Hippocampal formation (tissue), 2 donors: ENCODE measurements around the gene CSRP3.
A peak's percentile ranks its signal among the peaks of the same experiment; 100 is the strongest.

Experiments
- DNase-seq, 2 donors: peaks; one replicate each; lab custom pipeline; 2025; lab: John Stamatoyannopoulos, UW

CSRP3 gene

DNA sequence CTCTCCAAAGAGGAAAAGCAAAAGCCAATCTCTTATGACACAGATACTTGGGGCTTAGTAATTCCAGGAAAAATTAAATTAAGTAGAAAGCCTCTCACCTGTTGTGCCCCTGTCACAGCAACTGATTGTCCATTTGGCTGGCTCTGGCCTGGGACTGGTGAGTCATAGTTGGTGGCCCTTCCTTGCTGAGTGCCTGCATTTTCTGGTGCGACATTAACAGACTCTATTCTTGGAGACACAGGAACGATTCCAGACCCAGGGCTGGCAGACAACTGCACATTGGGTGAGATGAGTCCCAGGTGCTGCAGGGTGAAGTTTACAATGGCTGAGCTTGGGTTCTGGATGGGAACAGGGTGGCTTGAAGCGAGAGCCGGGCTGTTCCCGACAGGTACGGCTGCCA is 23.3 kb upstream of the CSRP3 start:
- DNase-seq: no peak

DNA sequence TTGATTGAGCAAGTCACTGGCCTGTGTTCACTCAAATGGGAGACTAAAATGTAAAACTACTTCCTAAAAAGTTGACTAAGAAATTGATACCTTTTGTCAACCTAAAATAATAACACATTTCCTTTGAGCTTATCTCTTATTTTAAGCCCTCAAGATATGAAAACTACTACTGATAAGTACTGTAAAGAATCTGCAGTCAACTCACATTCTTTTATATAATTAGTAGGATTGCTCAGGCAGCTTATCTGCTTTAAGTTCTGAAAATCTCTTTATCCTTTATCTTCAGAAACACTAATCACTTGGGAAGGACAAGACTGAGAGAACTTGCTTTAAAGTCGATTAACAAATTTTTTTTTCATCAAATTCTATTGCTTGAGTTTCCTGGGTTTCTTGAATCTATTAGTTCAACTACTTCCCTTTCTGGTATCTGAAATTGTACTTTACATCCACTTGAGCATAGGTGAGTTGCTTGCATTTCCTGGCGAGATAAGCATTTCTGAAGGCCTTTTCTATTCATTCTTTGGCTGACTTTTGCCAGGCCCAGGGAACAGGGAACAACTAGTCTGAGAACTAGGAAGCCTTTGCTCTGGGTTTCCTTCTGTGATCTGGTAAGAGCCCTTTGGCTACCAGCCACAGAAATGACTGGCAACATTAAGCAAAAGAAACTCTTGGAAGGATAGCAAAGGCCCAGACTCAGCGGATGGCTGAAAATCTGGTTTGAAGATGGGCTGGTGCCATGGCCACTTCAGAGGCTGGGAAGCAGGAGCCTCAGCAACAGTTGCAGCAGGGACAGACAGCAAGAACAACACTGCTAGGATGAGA is 19.3 kb upstream of the CSRP3 start:
- DNase-seq: peak in 1 of 2 donors; percentile 6

DNA sequence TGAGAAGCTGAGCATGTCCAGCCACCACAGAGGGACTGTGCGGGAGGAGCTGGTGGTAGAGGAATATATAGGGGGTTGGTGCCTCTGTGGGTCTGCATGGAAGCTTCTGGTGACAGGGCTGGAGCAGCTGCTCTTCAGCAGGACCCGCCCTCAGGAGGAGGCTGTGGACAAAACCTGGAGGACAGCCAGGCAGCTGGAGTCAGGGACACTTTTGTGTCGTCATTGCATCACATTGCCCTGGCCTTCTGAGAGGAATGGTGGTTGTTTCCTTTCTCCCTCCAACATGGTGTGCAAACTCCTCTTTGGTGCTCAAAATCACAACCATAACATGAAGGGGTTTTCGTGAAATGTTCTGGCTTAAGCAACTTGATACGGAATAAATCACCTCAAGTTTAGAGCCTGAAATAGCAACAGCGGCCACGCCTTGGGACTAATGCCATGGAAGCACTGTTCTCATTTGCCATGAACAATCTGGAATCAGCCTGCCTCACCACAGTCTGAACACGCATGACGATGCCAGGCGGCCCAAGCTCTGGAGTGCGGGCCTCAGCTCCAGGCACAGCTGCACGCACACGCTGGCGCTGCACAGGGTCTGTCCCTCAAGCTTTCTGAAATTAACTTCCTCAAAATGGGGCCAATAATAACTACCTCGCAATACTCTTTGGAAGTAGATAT is 17.1 kb upstream of the CSRP3 start:
- peak; percentile 1 to 18 for DNase-seq

DNA sequence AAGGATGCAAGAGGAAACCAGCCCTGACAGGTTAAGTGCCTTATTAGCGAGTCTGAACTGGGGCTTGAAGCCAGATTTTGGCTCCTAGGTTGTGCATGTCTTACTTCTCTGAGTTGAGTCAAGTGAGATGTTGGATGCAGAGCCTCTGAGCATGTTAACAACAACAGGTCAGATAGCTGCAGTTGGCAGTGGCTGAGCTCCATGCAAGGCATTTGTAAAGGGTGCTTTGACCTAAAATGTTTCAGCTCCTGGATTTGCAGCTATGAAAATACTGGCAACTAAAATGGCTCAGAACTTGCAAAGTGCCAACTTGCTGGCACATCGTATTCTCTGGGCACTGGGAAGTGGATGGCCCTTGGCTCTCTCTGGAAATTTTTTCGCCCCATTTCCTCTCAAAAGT is 16.4 kb upstream of the CSRP3 start:
- peak; percentile 6 to 18 for DNase-seq

DNA sequence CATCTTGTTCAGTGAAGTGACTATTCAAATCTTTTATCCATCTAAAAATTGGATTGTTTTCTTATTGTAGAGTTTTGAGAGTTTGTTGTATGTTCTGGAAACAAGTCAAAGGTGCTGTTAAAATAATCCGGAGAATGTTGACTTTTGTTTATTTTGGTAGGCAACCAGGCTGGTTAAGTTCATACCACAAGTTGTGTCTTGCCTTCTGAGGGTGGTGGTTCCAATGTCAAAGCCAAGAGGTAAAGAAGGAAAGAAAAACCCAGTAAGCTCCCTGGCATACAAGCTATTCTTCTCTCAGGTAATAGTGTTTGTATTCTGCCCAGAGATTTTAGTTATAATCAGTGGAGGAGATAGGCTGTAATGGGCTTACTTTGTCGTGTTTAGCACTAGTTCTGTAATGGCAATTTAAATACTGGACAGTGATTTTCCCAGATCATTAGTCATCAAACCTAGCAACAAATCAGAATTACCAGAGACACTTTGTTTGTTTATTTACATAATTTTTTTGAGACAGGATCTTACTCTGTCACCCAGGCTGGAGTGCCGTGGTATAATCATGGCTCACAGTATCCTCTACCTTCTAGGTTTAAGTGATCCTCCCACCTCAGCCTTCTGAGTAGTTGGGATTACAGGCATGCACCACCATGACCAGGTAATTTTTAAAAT is 15.1 kb upstream of the CSRP3 start:
- DNase-seq: no peak

DNA sequence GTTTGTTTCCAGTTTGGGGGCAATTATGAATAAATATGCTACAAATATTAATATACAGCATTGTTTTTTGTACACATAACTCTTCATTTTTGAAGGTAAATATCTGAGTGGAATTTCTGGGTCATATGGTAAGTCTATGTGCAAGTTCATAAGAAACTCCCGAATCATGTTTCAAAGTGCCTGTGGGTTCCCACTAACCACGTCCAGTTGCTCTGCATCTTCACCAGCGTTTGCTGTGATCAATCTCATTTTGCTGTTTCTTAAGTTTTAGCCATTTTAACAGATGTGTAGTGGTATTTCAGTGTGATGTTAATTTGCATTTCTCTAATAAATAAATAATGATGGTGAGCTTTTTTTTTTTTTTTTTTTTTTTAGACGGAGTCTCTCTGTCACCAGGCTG is 14.2 kb upstream of the CSRP3 start:
- no peak for DNase-seq

DNA sequence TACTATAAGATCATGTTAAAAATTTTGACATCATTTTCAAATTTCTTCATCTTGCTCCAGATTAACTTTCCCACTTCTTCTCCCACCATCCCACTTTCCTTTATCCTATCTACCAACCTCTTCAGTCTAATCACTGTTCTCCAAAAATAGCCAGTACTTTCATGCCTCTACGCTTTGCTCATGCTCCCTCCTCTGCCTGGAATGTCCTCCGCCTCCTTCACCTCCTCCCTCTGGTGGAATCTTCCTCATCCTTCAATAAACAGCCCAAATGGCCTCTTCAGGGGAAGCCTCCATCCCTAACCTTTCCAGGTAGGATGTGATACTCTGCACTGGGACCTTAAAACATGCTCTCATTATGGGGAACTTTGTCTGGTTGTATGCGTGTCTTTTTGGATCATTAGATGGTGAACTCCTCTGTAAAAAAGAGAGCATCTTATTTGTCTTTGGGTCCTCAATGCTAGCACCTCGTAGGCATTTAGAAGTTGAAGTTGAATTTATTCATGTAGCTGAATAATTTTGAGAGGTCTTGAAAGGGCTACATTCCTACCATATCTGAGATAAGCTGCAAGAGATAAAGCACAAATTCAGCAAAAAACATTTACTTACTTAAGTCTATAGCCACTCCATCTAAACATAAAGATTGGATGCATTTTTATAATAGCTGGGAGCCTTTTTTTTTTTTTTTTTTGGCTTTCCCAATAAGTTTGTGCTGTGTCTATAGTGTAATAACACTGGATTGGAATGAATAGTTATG is 8.0 kb upstream of the CSRP3 start:
- DNase-seq: no peak

DNA sequence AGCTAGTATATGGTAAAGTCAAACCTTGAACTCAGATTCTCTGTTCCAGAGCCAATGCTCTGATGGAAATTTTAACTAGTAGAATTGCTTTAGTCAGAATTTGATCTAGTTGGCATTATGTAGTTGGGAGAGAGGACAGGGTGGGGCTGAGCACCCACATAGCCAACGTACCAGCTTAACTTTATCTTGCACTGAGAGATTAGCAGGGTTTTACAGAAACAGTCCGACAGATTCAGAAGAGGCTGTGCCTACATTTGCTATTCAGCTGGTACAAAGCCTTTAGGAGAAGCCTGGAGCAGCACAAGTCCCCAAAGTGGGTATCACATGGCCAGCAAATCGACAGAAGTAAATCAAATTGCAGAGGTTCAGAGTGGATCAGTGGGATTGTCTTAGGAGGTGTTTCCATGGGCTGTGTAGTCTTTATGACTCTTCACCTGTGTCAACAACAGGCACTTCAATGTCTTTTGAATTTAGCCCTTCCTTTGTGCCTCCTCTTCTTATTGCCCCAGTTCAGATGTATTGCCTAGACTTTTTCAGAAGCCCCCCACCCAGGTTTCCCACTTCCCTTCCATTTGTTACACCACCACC is 7.3 kb upstream of the CSRP3 start:
- no peak for DNase-seq

DNA sequence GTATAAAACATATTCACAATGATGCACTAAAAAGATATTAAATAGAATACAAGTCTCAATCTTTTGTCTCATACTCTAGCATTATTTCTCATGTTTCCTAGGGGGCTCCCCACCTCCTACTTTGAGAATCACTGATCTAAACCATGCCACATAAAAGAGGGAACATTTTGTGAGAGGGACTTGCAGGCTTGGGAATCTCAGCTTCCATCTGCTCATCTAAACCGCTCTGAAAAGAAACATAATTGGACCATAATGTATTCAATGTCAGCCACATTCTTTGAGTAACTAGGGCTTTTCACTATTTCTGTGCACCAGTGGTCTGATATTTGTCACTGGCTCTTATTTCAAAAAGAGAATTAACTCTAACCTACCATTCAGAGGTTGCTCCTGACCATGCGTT is 6.4 kb upstream of the CSRP3 start:
- no peak for DNase-seq

DNA sequence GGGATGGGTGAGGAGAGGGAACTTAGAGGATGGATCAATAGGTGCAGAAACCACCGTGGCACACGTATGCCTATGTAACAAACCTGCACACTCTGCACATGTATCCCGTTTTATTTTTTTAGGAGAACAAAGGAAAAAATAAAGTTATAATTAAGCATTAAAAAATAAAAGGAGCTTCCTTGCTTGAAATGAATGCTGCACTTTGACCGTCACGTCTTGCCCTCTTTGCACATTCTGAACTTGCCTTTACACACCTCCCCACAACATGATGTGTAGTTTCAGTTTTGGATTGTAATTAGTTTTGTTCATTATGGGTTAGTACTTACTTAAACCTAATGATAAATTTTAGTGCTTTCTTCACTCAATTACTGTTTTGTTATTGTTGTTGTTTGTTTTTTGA is 3.1 kb upstream of the CSRP3 start:
- no peak for DNase-seq

DNA sequence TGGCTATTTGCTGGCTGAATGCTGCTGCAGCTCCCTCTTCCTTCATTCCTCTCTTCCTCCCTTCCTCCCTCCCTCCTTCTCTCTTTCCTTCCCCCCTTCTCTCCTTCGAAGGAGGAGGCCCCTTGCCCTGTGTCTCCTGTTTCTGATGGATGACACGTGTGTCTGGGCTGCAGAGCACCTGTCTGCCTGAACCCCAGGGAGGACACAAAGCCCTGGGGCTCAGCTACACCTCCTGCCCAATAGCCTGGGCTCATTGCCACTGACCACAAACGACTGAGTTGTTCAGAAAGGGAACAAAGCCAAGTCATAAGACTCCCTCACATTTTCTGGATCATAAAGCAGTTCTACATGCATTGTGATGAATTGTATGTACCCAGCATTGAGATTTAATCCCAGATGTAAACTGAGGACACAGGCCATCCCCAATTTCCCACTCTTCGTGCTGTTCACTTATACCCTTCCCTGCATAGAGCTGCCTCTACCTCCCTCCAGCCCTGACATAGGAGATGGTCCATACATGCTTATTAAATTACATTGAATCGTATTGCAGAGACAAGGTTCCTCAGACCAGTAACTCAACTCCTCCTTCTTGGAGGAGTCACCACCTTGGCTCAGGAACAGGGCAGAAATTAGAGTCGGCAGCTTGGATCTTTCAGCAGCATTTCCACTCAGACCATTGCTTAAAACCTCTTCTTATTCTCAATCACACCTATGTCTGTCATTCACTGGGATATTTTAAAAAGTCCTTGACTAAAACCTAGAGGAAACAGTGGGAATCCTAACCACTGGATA is 1.2 kb downstream of the CSRP3 start:
- no peak for DNase-seq

DNA sequence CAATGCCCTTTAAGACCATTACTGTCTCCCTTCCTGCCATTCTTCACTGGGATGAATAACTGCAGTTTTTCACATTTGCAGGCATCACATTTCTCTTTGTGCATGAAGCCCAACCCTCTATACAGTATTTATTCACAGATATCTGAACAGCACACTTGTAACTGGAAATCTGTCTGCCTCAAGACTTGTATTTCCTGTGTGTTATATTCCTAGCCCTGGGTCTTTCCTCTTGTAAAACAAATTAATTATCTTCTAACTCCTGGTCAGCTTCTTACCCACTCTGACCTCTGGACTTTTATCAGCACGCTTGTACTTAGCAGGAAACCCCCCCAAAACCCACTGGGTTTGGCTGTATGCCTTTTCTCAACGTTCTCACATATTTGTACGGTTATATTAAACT is 2.0 kb downstream of the CSRP3 start:
- no peak for DNase-seq

DNA sequence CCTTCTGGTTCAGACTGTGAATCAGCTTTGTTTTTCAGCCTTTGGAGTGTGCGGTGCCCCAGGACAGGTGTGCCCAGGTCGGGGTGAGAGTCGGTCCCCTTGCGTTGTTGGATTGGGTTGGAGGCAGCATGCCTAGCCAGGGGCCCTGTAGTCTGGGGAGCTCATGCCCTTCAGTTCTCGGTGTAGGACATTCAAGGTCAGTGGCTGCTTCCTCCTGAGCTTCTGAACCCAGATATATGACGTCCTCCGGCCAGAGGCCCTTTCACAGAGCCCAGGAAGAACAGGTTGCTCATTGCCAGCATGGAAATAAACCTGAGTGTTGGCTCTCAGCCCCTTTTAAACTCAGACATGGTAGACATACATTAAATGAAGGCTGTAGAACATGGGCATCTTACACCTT is 2.7 kb downstream of the CSRP3 start:
- DNase-seq: no peak

DNA sequence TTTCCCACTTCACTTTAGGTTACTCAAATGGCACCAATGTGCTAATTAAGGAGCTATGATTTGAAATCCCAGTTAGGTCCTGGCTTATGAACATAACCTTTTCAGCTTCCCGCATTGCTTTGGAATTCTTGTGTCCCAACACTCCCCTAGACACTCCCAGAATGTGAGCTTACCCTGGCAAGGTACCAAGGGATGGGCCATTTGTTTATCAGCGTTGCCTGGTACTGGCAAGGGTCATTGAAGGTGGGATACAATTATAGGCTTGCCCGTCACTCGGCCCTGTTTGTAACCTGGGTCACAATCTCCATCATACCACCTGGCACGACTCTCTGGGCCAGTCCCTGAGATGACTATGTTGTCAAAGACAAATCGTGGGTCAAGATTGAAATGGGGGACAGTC is 5.4 kb downstream of the CSRP3 start:
- no peak for DNase-seq

DNA sequence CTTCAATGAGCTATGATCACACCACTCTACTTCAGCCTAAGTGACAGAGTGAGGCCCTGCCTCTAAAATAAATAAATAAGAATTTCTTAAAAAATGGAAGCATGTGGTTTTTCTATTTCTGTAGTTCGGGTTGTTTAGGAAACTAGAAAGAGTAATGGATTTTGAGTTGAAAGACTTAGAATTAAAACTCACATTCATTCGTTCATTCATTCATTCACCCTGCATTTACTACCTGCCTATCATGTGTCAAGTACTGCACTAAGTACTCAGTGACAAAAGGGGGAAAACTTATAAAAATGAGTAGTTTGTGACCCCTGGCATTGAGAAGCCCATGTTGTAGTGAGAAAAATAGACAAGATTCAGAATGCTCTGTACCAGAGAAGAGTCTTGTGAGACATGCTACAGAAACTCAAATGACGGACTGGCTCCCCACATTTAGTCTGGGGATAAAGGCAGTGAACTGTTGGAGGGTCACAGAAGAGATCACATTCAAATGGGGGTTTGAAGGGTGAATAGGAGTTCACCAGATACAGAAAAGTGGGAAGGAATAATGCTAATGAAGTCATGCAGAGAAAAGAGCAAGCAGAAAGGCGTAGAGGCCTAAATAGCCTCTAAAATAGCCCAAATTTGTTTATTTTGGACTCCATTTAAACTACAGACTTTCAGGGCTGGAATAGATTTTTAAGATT is 7.0 kb downstream of the CSRP3 start:
- no peak for DNase-seq

DNA sequence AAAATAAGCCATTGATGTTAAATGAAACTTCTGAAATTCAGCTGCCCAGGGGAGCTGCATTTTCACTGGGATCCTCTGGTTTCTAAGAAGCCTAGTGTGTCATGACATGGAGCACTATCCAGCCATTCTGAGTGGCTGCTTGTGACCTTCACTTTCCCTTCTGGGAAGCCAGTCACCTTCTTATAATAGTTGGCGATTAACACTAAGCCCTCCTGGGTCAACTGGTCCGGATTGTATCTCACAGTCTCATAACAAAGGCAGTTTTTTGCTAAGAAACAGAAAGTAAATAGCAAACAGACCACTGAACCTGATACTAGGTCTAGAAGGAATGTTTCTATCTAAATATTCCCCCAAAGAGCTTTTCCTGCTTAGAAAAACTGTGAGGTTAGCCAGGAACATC is 7.9 kb downstream of the CSRP3 start:
- DNase-seq: no peak

DNA sequence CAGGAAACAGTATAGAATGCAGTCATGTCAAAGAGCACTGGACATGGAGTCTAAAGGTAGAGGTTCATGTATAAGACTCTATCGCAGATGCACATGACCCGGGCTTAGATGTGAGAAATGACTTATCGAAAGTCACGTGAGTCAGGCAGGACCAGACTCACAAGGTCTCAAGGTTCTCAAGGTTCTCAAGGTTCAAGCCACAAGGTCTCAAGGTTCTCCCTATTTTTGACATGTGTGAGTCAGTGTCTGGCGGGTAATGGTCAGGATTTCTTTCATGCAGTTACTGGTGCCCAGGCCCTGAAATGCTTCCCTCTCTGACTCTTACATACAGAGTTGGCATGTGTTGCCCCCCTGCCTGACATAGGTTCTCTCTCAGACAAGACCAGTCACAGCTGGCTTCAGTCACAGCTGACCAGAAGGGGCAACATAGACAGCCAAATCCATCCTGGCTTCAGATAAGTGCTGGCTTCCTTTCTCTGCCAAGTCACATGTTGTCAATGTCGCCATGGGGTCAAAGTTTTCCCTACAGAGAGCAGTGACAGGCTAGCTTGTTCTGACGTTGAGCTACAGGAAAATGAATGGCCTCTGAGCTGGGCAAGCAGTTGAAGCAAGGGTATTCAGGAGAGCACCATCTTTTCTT is 10.1 kb downstream of the CSRP3 start:
- no peak for DNase-seq

DNA sequence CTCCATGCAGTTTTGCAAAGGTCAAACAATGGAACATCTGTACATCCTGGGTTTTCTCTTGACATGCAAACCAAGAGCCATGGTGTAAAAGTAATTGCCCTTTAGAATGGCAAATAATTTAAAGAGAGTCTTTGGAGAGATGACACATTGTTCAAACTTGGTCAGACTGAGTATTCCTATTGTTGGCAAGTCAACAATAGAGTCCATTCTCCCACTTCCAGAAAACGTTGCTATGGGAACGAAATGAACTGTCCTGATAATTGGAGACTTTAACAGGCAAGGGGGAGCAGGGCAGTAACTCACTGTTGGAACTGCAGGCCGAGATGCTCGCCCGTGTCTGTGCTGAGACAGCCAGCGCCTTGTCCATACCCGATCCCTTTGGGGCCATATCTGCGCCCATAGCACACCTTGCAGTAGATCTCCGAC is 13.9 kb downstream of the CSRP3 start:
- peak; percentile 33 to 74 for DNase-seq

DNA sequence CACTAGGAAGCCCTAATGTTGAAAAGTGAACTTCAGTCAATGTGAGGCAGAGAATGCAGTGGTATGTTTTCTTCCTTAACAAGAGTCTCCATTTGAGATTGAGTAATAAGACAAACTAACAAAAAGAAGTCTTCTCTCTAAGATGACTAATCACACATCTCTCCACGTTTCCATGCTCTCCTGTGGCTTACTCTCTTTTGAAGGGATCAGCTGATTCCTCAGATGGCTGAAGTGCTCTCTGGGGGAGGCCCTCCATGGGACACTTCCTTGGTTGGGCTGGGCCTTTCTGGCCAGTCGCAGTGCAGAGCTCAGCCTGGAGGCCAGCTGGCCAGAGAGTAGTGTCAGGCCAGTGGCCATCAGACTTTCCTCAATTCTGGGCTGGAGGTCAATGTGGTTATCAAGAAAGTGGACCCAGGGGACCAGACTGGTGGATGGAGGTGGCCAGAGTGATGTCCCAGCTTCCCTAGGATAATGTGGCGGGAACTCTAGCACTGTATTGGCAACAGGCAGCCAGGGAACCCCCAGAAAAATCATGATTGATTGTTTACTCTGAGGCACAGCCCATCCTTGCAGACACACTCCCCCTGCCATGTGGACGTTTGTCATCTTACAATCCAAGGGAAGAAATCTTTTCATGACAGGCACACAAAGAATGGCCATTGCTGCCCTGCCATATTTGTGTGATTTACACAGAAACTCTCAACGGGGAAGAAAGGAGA is 14.5 kb downstream of the CSRP3 start:
- no peak for DNase-seq
